ENCODE measurements around the gene SAFB2.

SAFB2 gene

DNA sequence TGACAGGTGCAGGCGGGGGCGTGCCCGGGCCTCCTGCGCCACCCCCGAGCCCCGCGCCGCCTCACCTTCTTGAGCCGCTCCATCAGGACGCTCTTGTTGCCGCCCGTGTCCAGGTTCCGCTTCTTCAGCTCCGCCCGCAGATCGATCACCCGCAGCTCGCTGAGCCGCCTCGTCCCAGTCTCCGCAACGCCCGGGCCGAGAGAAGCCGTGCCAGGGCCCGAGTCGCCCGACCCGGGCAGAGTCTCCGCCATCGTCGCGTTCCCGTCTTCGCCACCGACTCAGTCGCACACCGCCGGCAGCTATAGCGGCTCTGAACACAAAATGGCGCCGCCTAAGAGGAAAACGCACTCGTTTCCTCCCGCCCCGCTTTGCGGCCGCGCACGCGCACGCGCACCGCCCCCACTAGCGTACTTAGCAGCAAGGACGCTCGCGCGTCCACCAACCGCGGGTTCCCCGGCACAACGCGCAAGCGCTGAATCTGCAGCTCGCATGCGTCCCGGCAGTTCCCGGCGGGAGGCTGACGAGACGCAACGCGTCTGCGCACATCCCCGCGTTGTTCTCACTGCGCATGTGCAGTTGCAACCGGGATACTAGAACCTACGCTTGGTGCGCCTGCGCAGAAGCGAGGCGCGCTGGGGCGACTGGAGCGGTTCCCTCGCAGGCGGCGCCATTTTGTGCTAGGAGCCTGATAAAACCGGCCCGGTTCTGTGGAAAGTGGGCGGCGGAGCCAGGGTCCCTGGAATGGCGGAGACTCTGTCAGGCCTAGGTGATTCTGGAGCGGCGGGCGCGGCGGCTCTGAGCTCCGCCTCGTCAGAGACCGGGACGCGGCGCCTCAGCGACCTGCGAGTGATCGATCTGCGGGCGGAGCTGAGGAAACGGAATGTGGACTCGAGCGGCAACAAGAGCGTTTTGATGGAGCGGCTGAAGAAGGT, at the start of gene SAFB2, which contains the start of gene SAFB:
SAFB2 (minus strand) TSS at position 312 of the 932 bp plus-strand sequence; CDS start at position 251, 61 bp downstream.
SAFB (plus strand) TSS at position 619 of the 932 bp plus-strand sequence; CDS start at position 742, 123 bp downstream.
- DNase-seq = peak; percentile 95 to 97

DNA sequence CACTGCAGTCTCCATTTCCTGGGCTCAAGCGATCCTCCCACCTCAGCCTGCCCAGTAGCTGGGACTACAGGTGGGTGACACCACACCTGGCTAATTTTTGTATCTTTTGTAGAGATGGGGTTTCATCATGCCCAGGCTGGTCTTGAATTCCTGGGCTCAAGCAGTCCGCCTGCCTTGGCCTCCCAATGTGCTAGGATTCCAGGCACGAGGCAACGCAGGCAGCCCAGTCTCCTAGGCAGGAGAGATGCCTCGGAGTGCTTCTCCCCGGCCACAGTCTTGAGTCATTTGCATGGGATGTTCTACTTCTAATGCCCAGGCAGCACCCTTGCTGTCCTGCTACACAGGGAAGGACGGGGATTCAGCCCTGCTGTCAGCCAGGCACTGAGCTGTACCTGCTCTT, 49.0 kb upstream of the SAFB2 start:
- DNase-seq = no peak

DNA sequence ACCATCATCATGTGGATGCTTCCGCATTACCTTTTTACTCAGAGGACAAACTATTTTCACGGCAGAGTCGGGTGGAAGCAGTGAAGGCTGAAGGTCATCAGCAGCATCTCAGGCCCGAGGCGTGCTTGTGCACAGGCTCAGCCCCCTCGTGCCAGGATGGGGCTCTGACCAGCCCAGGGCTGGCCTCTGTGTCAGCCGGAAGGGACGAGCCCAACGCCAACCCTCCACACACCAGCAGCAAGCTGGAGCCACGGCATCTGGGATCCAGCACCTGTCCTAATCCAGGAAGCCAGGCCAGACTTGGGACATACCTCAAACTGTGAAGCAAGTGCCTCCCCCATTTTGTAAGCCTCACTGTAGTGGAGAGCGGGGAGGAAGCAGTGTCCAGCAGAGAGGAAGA, 46.6 kb upstream of the SAFB2 start:
- no peak for DNase-seq

DNA sequence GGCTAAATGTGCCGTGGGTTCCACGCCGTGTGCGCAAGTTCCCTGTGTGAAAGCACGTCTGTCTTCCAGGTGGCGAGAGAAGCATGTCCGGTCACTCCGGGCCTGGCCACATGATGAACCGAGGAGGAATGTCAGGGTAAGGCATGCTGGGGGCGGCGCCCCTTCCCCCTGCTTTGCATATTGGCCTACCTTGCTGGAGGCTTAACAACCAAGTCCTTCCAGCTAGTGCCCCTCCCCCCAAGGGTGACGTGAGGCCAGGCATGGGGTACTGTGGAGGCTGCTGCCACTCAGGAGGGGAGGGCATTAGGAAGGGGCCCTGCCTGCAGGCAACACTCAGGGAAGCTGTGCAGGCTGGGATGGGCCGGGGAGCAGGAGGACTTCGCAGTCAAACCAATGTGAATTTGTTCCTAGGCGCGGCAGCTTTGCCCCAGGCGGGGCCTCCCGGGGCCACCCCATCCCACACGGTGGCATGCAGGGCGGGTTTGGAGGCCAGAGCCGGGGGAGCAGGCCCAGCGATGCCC, 45.2 kb upstream of the SAFB2 start:
- DNase-seq = no peak

DNA sequence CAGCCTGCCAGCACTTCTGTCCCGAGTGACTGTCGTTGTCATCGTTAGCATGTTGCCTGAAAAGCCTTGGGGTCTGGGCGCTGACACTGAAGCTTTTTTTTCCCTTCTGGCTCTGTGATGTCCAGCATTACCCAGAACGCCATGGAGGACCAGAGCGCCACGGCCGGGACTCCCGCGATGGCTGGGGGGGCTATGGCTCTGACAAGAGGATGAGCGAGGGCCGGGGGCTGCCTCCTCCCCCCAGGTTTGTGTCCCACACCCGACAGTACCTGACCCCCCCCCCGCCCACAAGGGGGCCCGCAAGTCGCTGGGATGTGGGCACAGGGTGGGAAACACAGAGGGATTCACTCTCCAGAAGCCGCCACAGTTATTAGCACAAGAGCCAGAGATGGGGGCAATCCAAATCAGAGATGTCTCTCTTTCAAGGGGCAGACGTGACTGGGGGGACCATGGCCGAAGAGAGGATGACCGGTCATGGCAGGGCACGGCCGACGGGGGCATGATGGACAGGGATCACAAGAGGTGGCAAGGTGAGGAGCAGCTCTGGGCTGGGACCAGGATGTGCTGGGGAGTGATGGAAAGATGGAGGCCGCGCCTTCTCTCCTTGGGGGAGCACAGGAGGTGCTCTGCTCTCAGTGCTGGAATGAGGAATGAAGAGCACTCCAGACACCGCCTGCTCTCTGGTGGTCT, 44.5 kb upstream of the SAFB2 start:
- no peak for DNase-seq

DNA sequence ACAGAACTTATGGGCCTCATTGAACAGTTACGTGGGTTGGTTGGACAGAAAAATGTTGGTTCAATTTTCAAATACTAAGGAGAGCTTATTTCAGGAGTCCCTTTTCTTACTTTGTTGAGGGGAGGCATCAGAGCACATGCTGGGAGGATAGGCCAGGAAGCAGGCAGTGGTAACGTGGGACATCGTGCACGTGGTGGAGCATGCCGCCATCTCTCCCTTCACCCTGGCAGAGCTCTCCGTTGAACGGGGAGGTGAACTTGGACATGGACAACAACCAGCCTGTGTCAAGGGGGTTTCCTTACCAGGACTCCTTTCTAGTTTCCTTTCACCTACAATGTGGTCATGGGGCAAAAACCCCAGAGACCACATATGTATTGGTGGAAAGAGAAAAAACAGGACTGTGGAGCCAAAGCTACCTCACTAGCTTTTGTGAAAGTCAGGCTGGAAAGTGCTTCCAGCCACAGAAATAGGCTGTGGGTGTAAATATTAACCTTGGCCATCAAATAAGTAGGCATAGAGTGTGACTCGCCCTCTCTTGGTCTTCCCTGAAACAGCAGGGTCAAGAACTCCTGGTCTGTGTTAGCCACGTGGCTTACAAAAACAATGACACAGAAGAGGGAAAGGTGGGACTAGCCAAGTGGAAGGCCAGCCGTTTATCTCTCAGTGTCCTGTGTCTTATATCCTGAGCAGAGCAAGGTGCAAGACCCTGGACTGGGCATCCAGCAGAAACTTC, 43.4 kb upstream of the SAFB2 start:
- DNase-seq = peak in 1 of 2 experiments; percentile 26

DNA sequence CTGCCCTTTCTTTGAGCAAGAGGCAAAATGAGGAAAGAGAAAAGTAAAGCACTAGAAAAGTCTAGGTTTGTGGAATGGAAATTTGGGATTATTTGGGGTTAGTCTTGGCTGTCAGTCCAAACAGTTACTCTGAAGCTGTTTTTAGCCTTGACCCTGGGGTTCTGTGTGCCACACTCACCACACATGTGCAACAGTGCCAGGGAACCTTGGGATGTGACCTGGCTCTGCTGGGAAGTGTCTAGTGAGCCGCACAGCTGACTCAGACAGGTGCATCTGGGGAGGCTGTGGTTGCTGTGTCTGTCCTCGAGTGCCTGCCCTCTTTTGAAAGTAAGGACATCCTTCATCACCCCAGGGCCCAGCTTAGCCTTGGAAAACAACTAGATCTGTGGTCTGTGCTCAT, 41.9 kb upstream of the SAFB2 start:
- DNase-seq = no peak

DNA sequence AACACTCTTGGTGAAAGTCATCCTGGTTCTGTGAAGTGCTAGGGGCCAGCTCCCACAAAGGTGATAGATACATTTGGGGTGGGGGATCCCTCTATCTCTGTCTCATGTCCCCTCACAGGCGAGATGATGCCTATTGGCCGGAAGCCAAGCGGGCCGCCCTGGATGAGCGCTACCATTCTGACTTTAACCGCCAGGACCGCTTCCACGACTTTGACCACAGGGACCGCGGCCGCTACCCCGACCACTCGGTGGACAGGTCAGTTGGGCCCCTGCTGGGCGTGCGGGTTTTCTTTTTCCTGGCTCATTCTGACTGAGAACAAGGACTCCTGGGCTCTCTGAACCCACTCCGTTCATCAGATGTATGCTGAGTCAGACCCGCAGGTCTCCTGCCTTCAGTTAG, 41.3 kb upstream of the SAFB2 start:
- DNase-seq = no peak

DNA sequence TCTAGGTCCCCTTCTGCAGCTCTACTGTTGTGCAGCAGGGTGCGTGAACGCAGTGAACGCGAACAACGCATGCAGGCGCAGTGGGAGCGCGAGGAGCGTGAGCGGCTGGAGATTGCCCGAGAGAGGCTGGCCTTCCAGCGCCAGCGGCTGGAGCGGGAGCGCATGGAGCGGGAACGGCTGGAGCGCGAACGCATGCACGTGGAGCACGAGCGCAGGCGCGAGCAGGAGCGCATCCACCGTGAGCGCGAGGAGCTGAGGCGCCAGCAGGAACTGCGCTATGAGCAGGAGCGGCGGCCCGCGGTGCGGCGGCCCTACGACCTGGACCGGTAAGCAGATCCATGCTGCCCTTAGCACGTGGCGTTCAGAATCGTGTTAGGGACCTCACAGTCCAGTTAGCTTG, 38.9 kb upstream of the SAFB2 start:
- no peak for DNase-seq

DNA sequence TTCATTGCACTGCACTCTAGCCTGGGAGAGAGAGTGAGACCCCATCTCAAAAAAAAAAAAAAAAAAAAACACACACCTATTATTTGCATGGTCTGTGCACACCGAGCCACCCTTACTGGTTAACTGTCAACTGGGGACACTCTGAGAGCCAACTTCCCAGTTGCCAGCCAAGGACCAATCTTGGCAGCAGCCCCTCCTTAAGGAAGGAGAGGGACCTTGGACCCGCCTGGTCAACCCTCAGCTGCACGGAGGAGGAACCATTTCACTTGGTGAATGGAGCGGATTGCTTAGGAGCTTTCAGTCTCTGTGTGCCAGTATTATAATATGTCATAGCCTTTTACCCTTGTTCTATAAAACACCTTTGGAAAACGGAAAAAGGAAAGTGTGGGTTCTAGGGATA, 32.8 kb upstream of the SAFB2 start:
- DNase-seq = no peak

DNA sequence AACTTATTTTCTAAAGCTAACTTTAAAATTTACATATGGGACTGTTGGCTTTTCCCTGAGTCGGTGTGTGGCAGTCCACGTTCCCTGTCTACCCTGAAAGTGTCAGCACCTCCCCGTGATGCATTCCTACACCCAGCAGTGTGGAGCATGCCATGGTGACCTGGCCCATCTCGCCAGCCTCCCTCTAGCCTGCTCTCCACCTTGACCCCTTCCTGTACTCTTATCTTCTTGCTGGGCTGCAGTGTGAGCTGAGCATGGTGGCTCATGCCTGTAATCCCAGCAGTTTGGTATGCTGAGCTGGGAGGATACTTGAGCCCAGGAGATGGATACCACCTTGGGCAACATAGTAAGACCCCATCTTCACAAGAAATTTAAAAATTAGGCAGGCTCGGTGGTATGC, 32.4 kb upstream of the SAFB2 start:
- DNase-seq = no peak

DNA sequence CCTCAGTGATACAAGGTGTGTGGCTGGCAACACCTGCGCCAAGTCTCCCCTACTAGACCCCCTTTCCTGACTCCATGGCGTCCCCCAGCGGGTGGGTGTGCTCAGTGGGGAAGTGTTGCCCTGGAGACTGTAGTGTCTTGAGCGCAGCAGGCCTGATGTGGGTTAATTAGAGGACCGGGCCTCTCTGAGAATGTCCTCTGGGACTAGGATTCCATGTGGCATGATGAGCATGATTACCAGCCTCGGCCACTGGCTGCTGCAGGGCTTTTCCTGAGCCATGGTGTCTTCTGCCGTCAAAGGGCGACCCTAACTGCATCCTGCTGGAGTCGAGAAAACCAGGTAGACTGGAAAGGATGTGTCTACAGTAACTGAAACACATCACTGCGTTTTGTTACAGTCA, 29.7 kb upstream of the SAFB2 start:
- DNase-seq = no peak

DNA sequence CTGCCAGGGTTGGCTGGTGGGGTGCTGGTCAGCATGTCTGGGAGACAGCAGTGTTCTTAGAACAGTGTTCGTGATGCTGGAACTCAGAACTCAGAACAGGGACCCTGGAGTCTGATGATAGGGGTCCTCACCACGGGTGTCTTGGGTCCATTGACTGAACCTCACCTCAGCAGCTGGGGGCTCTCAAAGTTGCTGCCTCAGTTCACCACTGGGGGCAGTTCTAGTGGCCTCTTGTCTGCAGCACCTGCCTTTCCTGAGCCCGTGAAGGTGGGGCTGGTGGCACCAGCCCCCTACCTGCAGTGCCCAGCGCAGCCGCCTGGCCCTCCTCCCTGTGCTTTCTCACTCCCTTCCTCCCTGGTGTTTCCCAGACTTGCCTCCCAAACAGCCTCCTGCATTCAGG, 28.8 kb upstream of the SAFB2 start:
- no peak for DNase-seq

DNA sequence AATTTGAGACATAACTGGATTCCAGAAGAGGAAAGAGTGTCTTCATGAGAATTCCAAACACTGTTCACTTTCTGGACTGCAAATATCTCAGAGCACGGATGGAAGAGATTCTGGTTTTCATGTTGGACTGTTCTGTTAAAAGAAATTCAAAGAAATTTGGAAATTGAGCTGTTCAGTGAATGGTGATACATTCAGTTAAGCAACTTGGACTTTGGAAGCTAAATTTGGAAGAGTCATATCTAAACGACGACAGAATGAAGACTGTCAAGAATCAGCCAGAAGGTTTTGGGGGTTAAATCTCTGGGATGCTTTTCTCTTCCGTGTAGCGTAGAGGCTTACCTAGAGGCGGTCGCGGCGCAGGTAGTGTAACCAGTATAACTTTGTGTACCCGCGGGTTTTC, 25.9 kb upstream of the SAFB2 start:
- no peak for DNase-seq

DNA sequence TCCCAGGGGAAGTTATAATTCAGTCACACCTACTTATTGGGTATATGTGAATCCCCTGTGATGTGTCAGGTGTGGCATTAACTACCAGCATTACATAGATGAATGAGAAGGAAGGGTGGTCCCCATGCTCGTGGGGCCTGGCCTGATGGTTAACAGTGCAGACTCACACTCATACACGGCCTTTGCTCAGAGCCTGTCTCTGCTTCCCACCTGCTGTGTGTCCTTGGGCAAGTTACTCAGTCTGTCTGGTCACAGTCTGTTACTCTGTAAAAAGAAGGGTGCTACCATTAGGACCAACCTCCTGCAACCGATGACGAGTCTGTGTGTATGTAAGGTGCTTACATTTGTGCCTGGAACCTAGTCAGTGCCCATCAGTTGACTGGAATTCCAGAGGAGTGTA, 24.1 kb upstream of the SAFB2 start:
- DNase-seq = no peak

DNA sequence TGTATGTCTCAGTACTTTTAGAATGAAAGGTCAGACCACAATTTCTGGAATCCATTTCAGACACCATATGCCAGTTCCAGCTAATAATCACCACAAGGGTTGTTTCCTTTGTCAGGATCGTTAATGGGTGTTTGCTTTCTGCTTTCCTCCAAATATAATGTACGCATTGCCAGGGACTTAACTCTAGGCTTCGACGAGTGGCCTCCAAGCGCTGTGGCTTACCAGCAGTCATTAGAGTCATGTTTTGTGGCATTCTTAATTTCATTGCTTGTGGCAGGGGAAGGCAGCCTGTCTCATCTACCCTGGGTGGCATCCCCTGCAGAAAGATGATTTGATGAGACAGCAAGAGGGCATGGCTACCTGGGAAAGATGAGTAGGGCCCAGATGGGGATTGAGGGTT, 22.8 kb upstream of the SAFB2 start:
- no peak for DNase-seq

DNA sequence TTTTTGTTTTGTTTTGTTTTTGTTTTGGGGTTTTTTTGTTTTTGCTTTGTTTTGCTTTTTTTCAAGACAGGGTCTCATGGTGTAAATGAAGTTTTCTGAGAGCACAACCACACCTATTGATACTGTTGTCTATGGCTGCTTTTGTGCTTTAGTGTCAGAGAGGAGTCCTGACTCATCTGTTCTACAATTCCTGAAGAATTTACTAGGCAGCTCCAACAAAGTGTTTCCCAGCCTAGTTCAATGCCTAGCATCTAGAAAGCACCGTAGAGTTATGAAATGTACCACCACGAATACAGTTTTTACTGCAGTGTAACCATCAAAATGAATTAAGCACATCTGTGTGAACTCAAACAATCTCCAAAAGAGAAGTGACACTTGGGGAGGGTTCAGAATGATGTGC, 21.5 kb upstream of the SAFB2 start:
- DNase-seq = no peak

DNA sequence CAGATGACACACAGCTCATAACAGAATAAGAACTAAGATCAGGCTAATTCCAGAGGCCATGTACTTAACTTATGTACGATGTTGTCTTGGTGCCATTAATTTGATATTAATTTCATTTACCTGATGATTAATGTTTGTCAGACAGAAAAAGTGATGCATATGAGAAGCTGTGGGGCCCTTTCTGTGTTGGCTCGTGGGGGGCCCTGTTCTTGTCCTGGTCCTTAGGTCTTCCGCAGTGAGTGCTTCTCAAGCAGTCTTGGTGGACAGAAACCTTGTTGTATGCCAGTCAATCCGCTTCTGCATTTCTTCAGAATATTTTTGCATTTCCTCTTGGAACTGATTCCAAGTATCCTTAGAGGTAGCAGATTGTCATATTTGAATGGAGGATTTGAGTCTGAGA, 20.5 kb upstream of the SAFB2 start:
- DNase-seq = no peak

DNA sequence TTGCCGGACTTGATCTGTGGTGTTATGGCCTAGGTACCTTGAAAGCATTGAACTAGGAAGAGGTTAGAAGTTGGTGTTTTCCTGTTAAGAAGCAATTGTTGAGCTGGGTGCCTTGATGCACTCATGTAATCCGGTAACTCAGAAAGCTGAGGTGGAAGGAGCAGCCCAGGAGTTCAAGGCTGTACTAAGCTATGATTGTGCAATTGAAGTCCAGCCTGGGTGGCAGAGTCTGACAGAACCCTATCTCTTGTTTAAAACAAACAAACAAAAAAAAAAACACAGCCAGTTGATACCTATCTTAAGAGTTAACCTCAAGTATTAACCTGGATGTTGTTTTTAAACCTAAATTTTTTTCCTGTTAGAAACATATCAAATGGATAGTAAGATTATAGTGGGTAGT, 19.6 kb upstream of the SAFB2 start:
- no peak for DNase-seq

DNA sequence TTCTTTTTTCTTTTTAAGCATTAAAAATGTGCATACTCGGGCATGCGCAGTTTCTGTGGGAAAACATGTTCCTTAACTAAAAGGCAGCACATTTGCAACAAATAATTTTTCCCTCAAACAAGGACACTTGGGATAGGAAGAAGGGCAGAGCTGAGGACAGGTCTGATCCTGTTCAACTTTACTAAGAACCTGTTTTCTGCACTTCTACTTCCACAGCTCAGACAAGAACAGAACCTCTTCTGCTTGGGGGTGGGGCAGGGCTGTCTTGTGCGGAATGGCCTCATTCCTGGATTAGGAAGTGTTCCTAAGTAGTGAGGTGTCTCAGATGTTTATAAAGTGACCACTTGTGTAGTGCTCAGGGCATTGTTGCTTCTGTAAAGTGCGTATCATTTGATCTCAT, 18.6 kb upstream of the SAFB2 start:
- DNase-seq = no peak

DNA sequence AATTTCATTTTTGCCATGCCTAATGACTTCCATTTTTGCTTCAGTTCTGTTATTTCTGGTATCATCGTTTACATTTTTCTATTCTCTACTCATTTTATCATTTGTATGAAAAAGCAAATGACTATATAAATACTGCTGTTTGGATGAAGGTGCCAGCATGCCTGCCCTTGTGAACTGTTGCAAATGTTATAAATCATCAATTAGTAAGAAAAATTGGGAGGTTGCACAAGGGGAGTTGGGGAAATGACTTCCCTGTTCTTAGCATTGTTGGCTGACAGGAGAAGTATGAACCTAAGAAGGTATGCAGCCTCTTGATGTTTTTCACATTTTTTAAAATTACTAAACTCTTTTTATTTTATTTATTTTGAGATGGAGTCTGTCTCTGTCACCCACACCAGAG, 15.4 kb upstream of the SAFB2 start:
- DNase-seq = no peak

DNA sequence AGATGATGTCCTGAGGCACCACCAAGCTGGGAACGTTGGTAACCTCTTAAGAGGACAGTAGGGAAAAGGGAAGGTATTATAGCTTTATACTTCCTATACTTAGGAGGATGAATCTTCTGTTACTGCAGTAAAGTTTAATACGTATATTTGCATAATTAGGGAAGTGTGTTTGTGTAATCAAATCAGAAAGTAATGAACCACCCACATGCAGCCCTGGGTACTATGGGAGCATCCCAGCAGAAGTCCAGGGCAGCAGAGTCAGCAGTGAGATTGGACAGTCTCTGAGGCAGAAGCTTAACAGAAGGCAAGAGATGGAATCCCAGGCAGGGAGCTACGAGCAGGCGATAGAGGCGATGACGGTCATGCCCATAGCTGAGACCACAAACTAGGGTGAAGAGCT, 12.9 kb upstream of the SAFB2 start:
- no peak for DNase-seq

DNA sequence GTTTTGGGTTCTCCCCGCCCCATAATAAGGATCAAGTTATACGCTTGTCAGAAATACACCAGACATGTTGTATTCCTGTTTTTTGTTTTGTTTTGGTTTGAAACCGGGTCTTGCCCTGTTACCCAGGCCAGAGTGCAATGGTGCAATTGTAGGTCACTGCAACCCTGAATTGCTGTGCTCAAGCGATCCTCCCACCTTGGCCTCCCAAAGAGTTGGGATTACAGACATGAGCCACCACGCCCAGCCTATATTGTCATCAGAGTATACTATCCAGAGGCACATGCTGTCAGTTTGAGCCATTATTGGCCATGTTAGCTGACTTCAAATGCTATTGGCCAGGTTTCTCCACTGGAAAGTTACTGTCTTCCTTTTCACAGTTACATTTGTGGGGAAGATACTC, 10.1 kb upstream of the SAFB2 start:
- DNase-seq = no peak
